ENCODE measurements around the gene RGS16.

RGS16 gene

DNA sequence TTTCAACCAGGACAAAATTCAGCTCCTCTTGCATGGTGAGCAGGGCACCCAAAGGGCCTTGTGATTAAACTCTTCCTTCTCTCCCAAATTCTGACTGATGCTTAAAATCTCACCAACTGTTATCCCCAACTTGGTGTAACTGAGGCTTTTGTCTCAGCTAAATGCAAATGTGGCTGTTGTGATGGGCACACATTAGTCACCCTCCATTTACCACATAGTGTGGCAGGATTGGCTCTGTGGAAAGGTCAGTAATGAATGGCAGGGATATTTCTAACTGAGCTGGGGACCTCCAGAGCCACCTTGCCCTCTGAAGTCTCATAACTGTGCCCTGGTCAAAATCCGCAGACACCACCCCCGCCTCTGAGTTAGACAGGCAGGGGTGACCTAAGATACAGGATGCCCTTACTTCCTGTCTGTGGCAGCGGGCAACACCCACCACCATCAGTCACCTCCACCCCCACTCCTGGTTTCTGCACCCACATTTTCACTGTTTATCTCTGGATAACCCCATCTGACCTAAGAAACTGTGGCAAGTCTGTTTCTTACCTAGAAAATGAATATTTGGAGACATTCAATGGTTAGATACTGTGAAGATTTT, 25.4 kb upstream of the RGS16 start:
- no peak overlapping the region for H2AFZ ChIP-seq (ENCODE audit: low read depth, low read length)
- no peak overlapping the region for H3K4me3 ChIP-seq (ENCODE audit: low read depth in 1 of 2, low read length in 2 of 2)
- no peaks in the 10 kb centered on the region for H3K27me3 ChIP-seq (ENCODE audit: insufficient read depth, low read length, poor library complexity)
- no peak overlapping the region for H3K4me2 ChIP-seq (ENCODE audit: insufficient read depth, low read length)
- no peaks in the 10 kb centered on the region for H3K36me3 ChIP-seq (ENCODE audit: insufficient read depth, low read length)
- peak; percentile 84 for ATAC-seq (ENCODE audit: insufficient read depth, low read depth)
- no peaks in the 10 kb centered on the region for H3K79me2 ChIP-seq (ENCODE audit: insufficient read depth, low read length)
- no peak overlapping the region for H3K27ac ChIP-seq (ENCODE audit: low read length)
- no peak overlapping the region for H3K9ac ChIP-seq (ENCODE audit: low read depth, low read length)
- no peak for TF ChIP-seq EZH2 (IDR thresholded peaks at IDR 0.05; ENCODE audit: borderline replicate concordance, low read depth, low read length, severe bottlenecking)
- TF ChIP-seq, protein P1, sequence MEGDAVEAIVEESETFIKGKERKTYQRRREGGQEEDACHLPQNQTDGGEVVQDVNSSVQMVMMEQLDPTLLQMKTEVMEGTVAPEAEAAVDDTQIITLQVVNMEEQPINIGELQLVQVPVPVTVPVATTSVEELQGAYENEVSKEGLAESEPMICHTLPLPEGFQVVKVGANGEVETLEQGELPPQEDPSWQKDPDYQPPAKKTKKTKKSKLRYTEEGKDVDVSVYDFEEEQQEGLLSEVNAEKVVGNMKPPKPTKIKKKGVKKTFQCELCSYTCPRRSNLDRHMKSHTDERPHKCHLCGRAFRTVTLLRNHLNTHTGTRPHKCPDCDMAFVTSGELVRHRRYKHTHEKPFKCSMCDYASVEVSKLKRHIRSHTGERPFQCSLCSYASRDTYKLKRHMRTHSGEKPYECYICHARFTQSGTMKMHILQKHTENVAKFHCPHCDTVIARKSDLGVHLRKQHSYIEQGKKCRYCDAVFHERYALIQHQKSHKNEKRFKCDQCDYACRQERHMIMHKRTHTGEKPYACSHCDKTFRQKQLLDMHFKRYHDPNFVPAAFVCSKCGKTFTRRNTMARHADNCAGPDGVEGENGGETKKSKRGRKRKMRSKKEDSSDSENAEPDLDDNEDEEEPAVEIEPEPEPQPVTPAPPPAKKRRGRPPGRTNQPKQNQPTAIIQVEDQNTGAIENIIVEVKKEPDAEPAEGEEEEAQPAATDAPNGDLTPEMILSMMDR (IDR thresholded peaks at IDR 0.05; ENCODE audit: borderline replicate concordance, extremely low read depth, low read length, poor library complexity, severe bottlenecking) = no peak
- peaks cover 24% of the 10 kb centered on the region for H3K4me1 ChIP-seq (ENCODE audit: insufficient read depth, low read length)
- peak; percentile 38 for DNase-seq
- H4K20me1 ChIP-seq (ENCODE audit: insufficient read depth, low read length) = 0 out of 2 replicates have a peak, but pooled peaks cover 3% of the 10 kb centered on the region
- H3K9me3 ChIP-seq (ENCODE audit: insufficient read depth, low read length, severe bottlenecking) = no peaks in the 10 kb centered on the region

DNA sequence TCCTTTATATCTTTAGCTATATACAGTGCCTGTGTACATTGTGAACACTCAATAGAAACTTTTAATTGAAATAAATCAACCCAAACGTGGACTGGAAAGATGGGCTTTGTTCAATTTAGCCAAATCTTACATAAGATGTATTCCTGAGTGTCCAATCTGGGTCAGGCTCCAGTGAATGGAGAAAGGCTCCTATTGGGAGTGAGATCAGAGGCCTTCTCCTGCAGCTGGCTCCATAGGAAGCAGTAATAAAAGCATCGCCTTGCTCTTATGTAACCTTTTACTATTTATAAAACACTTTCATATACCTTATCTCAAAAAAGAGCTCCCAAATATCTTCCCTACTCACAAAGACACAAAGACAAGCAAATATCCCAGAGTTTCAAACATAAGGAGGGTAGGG, 24.9 kb upstream of the RGS16 start:
- no peak overlapping the region for H2AFZ ChIP-seq (ENCODE audit: low read depth, low read length)
- H3K79me2 ChIP-seq (ENCODE audit: insufficient read depth, low read length) = no peaks in the 10 kb centered on the region
- H3K27ac ChIP-seq (ENCODE audit: low read length) = no peak overlapping the region
- no peaks in the 10 kb centered on the region for H3K9me3 ChIP-seq (ENCODE audit: insufficient read depth, low read length, severe bottlenecking)
- DNase-seq (no peak), ATAC-seq (ENCODE audit: insufficient read depth, low read depth) (no peak)
- H3K9ac ChIP-seq (ENCODE audit: low read depth, low read length) = no peak overlapping the region
- H3K4me1 ChIP-seq (ENCODE audit: insufficient read depth, low read length) = peaks cover 28% of the 10 kb centered on the region
- no peaks in the 10 kb centered on the region for H3K27me3 ChIP-seq (ENCODE audit: insufficient read depth, low read length, poor library complexity)
- H3K36me3 ChIP-seq (ENCODE audit: insufficient read depth, low read length) = no peaks in the 10 kb centered on the region
- no peak overlapping the region for H3K4me3 ChIP-seq (ENCODE audit: low read depth in 1 of 2, low read length in 2 of 2)
- no peak overlapping the region for H3K4me2 ChIP-seq (ENCODE audit: insufficient read depth, low read length)
- TF ChIP-seq, protein P1 (IDR thresholded peaks at IDR 0.05; ENCODE audit: borderline replicate concordance, extremely low read depth, low read length, poor library complexity, severe bottlenecking) = no peak
- no peak for TF ChIP-seq EZH2 (IDR thresholded peaks at IDR 0.05; ENCODE audit: borderline replicate concordance, low read depth, low read length, severe bottlenecking)
- no peaks in the 10 kb centered on the region; the same call in 1 of the 2 replicates for H4K20me1 ChIP-seq (ENCODE audit: insufficient read depth, low read length)

DNA sequence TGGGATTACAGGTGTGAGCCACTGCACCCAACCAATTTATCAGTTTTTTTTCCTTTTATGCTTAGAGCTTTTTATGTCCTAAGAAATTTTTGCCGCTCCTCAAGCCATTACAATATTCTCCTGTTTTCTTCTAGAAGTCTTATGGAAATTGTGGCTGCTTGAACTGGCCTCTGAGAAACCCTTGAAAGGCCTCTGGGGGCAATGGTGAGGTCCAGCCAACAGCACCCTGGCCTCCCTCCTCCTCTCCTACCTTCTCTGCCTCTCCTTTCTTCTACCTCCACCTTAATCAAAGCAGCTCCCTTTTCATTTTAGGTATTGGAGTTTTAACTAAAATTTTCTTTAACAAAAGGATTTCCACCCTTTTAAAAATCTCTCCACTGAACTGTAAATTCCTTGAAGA, 24.5 kb upstream of the RGS16 start:
- Histone ChIP-seq H3K4me3 (ENCODE audit: low read depth in 1 of 2, low read length in 2 of 2) (no peak overlapping the region), H3K9ac (ENCODE audit: low read depth, low read length) (no peak overlapping the region), H3K27ac (ENCODE audit: low read length) (no peak overlapping the region), H3K27me3 (ENCODE audit: insufficient read depth, low read length, poor library complexity) (no peaks in the 10 kb centered on the region), H3K79me2 (ENCODE audit: insufficient read depth, low read length) (no peaks in the 10 kb centered on the region), H2AFZ (ENCODE audit: low read depth, low read length) (no peak overlapping the region), H3K36me3 (ENCODE audit: insufficient read depth, low read length) (no peaks in the 10 kb centered on the region), H3K4me2 (ENCODE audit: insufficient read depth, low read length) (no peak overlapping the region), H3K9me3 (ENCODE audit: insufficient read depth, low read length, severe bottlenecking) (no peaks in the 10 kb centered on the region), H4K20me1 (ENCODE audit: insufficient read depth, low read length) (no peaks in the 10 kb centered on the region; the same call in 1 of the 2 replicates), H3K4me1 (ENCODE audit: insufficient read depth, low read length) (peaks cover 28% of the 10 kb centered on the region)
- ATAC-seq (ENCODE audit: insufficient read depth, low read depth) (no peak), DNase-seq (no peak)
- TF ChIP-seq EZH2 (IDR thresholded peaks at IDR 0.05; ENCODE audit: borderline replicate concordance, low read depth, low read length, severe bottlenecking) = no peak
- TF ChIP-seq, protein P1 (IDR thresholded peaks at IDR 0.05; ENCODE audit: borderline replicate concordance, extremely low read depth, low read length, poor library complexity, severe bottlenecking) = no peak
